Measurements from ENCODE around the gene VWA1. TPM values are rescaled to one million over a fixed set of nuclear protein-coding genes. Genes with fewer than 3 reads are reported as not detected.
"Not testable (repeated sequence)": the region's sequence is repeated elsewhere in the genome, so short reads cannot be mapped to it uniquely, and the experiment has no call there.

Gene VWA1
- total RNA-seq, 1 donor from 2014 or later: 56.9 TPM

- Mint-ChIP-seq H3K9me3 (ENCODE audit: unreplicated experiment) (peaks cover 7% of the 10 kb centered on the region), H3K4me3 (ENCODE audit: unreplicated experiment) (no peak overlapping the region), H3K4me1 (ENCODE audit: low read depth, unreplicated experiment) (peaks cover 21% of the 10 kb centered on the region), H3K36me3 (ENCODE audit: unreplicated experiment) (peaks cover 8% of the 10 kb centered on the region), H3K27ac (ENCODE audit: unreplicated experiment) (peak overlapping the region; percentile 49), H3K27me3 (ENCODE audit: unreplicated experiment) (peaks cover 9% of the 10 kb centered on the region)
- DNase-seq: no peak
- TF ChIP-seq, protein P1, sequence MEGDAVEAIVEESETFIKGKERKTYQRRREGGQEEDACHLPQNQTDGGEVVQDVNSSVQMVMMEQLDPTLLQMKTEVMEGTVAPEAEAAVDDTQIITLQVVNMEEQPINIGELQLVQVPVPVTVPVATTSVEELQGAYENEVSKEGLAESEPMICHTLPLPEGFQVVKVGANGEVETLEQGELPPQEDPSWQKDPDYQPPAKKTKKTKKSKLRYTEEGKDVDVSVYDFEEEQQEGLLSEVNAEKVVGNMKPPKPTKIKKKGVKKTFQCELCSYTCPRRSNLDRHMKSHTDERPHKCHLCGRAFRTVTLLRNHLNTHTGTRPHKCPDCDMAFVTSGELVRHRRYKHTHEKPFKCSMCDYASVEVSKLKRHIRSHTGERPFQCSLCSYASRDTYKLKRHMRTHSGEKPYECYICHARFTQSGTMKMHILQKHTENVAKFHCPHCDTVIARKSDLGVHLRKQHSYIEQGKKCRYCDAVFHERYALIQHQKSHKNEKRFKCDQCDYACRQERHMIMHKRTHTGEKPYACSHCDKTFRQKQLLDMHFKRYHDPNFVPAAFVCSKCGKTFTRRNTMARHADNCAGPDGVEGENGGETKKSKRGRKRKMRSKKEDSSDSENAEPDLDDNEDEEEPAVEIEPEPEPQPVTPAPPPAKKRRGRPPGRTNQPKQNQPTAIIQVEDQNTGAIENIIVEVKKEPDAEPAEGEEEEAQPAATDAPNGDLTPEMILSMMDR (IDR thresholded peaks at IDR 0.05; ENCODE audit: partially characterized antibody, unreplicated experiment): no peak
These were observed 23.9 kb upstream of the VWA1 start for GRCh38 chr1:1411626-1412025.

GRCh38 chr1:1412311-1412902 lies 23.1 kb upstream of the VWA1 start:
- H3K27me3 Mint-ChIP-seq (ENCODE audit: unreplicated experiment); H3K4me3 Mint-ChIP-seq (ENCODE audit: unreplicated experiment); DNase-seq; H3K9me3 Mint-ChIP-seq (ENCODE audit: unreplicated experiment); H3K27ac Mint-ChIP-seq (ENCODE audit: unreplicated experiment); H3K36me3 Mint-ChIP-seq (ENCODE audit: unreplicated experiment): not testable (repeated sequence)
- peaks cover 22% of the 10 kb centered on the region for H3K4me1 Mint-ChIP-seq (ENCODE audit: low read depth, unreplicated experiment)

DNA sequence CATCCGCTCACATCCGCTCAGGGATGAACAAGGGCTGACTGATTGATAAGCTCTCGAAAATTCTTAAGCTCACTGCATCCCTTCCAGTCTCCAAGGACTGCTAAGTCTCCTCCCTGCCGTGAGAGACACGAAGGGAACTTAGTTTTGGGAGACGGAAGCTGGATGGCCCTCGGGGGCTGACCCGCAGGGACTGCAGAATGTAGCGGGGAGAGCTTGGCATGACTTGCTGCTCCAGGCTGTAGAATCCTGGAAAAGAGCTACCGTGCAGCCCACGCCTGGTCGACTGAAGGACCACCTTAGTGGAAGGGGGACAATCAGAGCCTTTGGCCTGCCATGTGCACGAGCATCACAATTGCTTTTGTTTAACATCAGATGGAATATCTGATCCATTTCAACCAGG lies 19.7 kb upstream of the VWA1 start:
- Mint-ChIP-seq H3K4me1 (ENCODE audit: low read depth, unreplicated experiment) (peaks cover 19% of the 10 kb centered on the region), H3K27ac (ENCODE audit: unreplicated experiment) (no peak overlapping the region), H3K36me3 (ENCODE audit: unreplicated experiment) (peaks cover 8% of the 10 kb centered on the region), H3K9me3 (ENCODE audit: unreplicated experiment) (peaks cover 8% of the 10 kb centered on the region), H3K27me3 (ENCODE audit: unreplicated experiment) (no peaks in the 10 kb centered on the region), H3K4me3 (ENCODE audit: unreplicated experiment) (peak overlapping the region; percentile 59)
- DNase-seq: no peak
- TF ChIP-seq, protein P1 (IDR thresholded peaks at IDR 0.05; ENCODE audit: partially characterized antibody, unreplicated experiment): no peak

DNA sequence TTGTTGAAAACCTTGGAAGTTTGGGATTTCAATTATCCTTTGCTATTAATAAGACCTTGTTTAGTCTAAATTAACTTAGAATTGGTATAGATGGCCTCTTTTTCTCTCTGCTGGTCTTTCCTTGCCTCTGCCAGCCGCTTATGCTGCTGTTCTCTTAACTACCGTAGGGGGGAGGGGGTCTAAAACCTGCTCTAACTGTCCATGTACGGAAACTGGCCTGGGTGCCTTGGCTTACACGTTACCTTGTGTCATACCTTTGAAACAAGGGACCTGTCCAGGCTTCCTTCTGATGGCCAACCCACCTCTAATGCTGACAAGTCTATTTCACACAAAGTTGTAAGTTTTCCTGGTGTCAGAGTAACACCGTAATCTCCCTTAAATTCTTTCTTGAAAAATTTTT lies 18.1 kb upstream of the VWA1 start:
- not testable (repeated sequence) for H3K27ac Mint-ChIP-seq (ENCODE audit: unreplicated experiment); H3K9me3 Mint-ChIP-seq (ENCODE audit: unreplicated experiment); H3K36me3 Mint-ChIP-seq (ENCODE audit: unreplicated experiment); DNase-seq; H3K27me3 Mint-ChIP-seq (ENCODE audit: unreplicated experiment)
- Mint-ChIP-seq H3K4me1 (ENCODE audit: low read depth, unreplicated experiment) (peaks cover 20% of the 10 kb centered on the region), H3K4me3 (ENCODE audit: unreplicated experiment) (peak overlapping the region; percentile 63)

DNA sequence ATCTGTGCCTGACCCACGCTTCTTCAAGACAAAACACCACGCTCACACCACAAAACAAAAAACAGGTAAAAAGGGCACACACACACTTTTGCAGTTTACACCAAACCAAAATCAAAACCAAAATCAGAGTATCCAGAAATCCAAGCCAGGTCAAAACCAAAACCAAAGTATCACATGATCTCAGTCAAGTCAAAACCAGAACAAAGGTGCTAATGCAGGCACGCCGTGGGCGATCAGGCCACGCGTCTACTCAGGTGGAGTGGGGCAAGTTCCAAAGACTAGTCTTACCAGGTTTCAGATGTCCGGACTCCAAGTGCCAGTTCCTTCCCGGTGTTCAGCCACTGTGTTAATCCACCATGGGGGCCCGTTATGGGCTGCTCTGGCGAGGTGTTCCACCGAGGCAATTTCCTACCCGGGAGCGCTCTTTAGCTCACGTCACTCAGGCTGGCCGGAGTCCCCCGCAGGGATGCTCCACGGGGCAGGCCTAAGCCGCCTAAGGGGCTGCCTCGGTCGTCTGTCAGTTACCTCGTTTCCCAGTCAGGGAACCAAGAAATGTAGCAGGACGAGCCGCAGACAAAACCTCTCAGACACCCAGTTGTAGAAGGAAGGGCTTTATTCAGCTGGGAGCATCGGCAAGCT lies 17.5 kb upstream of the VWA1 start:
- H3K9me3 Mint-ChIP-seq (ENCODE audit: unreplicated experiment); H3K27me3 Mint-ChIP-seq (ENCODE audit: unreplicated experiment); DNase-seq; H3K36me3 Mint-ChIP-seq (ENCODE audit: unreplicated experiment): not testable (repeated sequence)
- peak overlapping the region; percentile 52 for H3K27ac Mint-ChIP-seq (ENCODE audit: unreplicated experiment)
- peaks cover 20% of the 10 kb centered on the region for H3K4me1 Mint-ChIP-seq (ENCODE audit: low read depth, unreplicated experiment)
- H3K4me3 Mint-ChIP-seq (ENCODE audit: unreplicated experiment): peak overlapping the region; percentile 63

DNA sequence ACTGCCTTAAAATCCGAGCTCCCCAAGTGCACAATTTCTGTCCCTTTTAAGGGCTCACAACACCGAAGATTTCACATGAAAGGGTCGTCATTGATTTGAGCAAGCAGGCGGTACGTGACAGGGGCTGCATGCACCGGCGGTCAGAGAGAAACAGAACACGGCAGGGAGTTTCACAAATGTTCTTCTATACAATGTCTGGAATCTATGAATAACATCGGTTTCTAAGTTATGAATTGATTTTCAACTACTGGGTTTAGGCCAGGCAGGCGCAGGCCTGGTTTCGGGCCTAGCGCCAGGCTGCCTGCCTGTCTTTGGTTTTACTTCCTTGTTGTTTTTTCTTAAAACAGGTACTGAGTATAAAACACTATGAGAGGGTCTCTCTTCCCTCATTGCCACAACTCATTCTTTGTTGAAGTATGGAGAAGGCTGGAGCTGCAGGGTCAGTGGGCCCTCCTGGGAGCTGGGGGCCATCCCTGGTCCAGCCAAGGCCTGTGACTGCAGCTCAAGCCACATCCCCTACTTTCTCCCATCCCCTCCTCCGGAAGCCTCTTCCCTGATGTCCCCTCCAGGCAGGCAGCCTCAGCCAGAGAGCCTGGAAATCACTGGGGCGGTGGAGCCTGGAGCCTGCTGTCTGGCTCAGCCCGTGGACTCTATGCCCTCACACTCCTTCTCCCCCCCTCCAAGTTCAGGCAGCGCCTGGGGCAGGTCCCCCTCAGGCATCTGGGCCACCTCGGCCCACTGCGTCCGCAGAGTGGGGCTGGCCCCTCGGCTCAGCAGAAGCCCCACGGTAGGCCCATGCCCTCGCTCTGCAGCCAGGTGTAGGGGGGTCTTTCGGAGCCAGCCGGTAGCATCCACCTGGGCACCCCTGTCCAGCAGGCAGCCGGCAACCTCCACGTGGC lies 16.8 kb upstream of the VWA1 start:
- H3K27me3 Mint-ChIP-seq (ENCODE audit: unreplicated experiment): no peaks in the 10 kb centered on the region
- H3K27ac Mint-ChIP-seq (ENCODE audit: unreplicated experiment): peak overlapping the region; percentile 52
- no peak for DNase-seq
- H3K4me3 Mint-ChIP-seq (ENCODE audit: unreplicated experiment): peak overlapping the region; percentile 63
- peaks cover 20% of the 10 kb centered on the region for H3K4me1 Mint-ChIP-seq (ENCODE audit: low read depth, unreplicated experiment)
- TF ChIP-seq, protein P1 (IDR thresholded peaks at IDR 0.05; ENCODE audit: partially characterized antibody, unreplicated experiment): no peak
- H3K36me3 Mint-ChIP-seq (ENCODE audit: unreplicated experiment): no peaks in the 10 kb centered on the region
- H3K9me3 Mint-ChIP-seq (ENCODE audit: unreplicated experiment): peaks cover 3% of the 10 kb centered on the region
